ENCODE measurements around the gene ARHGAP28.

The ARHGAP28 gene

GRCh38 chr18:6940451-6940850 lies 210.9 kb downstream of the ARHGAP28 start:
- DNase-seq, result no peak

- no peak for DNase-seq
Observed at GRCh38 chr18:6941996-6942395, 212.5 kb downstream of the ARHGAP28 start.

GRCh38 chr18:6942742-6943141 lies 213.2 kb downstream of the ARHGAP28 start:
- DNase-seq, result no peak

- DNase-seq, result no peak
Observed at GRCh38 chr18:6943143-6943542, 213.6 kb downstream of the ARHGAP28 start.

GRCh38 chr18:6947338-6948030 lies 218.0 kb downstream of the ARHGAP28 start:
- no peak for DNase-seq

- DNase-seq, result no peak
Observed at GRCh38 chr18:6948281-6949055, 219.0 kb downstream of the ARHGAP28 start.

- DNase-seq, result no peak
Observed at GRCh38 chr18:6949800-6950586, 220.5 kb downstream of the ARHGAP28 start.

GRCh38 chr18:6950641-6951040 lies 221.1 kb downstream of the ARHGAP28 start:
- no peak for DNase-seq

GRCh38 chr18:6951336-6952090 lies 222.0 kb downstream of the ARHGAP28 start:
- no peak for DNase-seq

- DNase-seq, result no peak
Observed at GRCh38 chr18:6954501-6954900, 225.0 kb downstream of the ARHGAP28 start.

GRCh38 chr18:6955304-6955703 lies 225.8 kb downstream of the ARHGAP28 start:
- no peak for DNase-seq

GRCh38 chr18:6956495-6956894 lies 227.0 kb downstream of the ARHGAP28 start:
- DNase-seq, result no peak

GRCh38 chr18:6956999-6957398 lies 227.5 kb downstream of the ARHGAP28 start:
- DNase-seq, result no peak

GRCh38 chr18:6959110-6959509 lies 229.6 kb downstream of the ARHGAP28 start:
- no peak for DNase-seq

GRCh38 chr18:6960124-6960523 lies 230.6 kb downstream of the ARHGAP28 start:
- DNase-seq, result no peak

- no peak for DNase-seq
Observed at GRCh38 chr18:6960656-6961055, 231.1 kb downstream of the ARHGAP28 start.

- DNase-seq, result no peak
Observed at GRCh38 chr18:6961331-6961730, 231.8 kb downstream of the ARHGAP28 start.

- no peak for DNase-seq
Observed at GRCh38 chr18:6962571-6963451, 233.3 kb downstream of the ARHGAP28 start.

GRCh38 chr18:6963452-6964097 lies 234.1 kb downstream of the ARHGAP28 start:
- no peak for DNase-seq

All from activated naive CD4-positive, alpha-beta T cell treated with Interleukin-2 at 50 U/mL for 16 hours (primary cell).